Bladder microvascular endothelial cell (primary cell): ENCODE measurements around the gene NEK5. TPM values are rescaled to one million over a fixed set of nuclear protein-coding genes. Genes with fewer than 3 reads are reported as not detected.

ENCODE experiments used
- total RNA-seq: library from RNA; depleted of rRNA; stranded (reverse); fragments of >200 nt; gene quantifications from 2 replicates; pipeline ENCODE4 v1.2.3, GENCODE V29; 2014

Gene NEK5
- total RNA-seq = under 0.01 and 0.31 TPM in 2 replicates

GRCh38 chr13:52128714-52129700 is at the start of gene NEK5:
Gene NEK5 (minus strand): TSS chr13:52129073. CDS start chr13:52127482, 1,591 bp downstream.

GRCh38 chr13:52159159-52159982 is 30.5 kb upstream of the NEK5 start, which contains the start of gene NEK3:
Gene NEK3 (minus strand): TSS chr13:52159597. CDS start chr13:52156191, 3,406 bp downstream.

GRCh38 chr13:52024481-52024880 is 104.4 kb downstream of the NEK5 start, which contains the start of gene UTP14C:
Gene UTP14C (plus strand): TSS chr13:52024691. CDS start chr13:52028805, 4,114 bp downstream.

GRCh38 chr13:52011632-52012511 is 117.0 kb downstream of the NEK5 start, which contains the start of gene ALG11:
Gene ALG11 (plus strand): TSS chr13:52012398. CDS start chr13:52012419, 21 bp downstream.

GRCh38 chr13:52010890-52011631 is 117.8 kb downstream of the NEK5 start, which contains the start of gene ATP7B:
Gene ATP7B (minus strand): TSS chr13:52011450. CDS start chr13:52011337, 113 bp downstream.

Other genes starting within 250 kb of the NEK5 start
- 7.0 and 13.2 TPM in 2 replicates for gene ATP7B, start 117.6 kb downstream of the NEK5 start, total RNA-seq
- 7.4 and 22.5 TPM in 2 replicates for gene ALG11, start 116.7 kb downstream of the NEK5 start, total RNA-seq
- gene UTP14C, start 104.4 kb downstream of the NEK5 start, total RNA-seq = 6.8 and 17.4 TPM in 2 replicates
- 13.8 and 15.8 TPM in 2 replicates for gene NEK3, start 30.5 kb upstream of the NEK5 start, total RNA-seq